K562 (cell line): ENCODE data around the gene TLX2. TPM values are rescaled to one million over a fixed set of nuclear protein-coding genes. Genes with fewer than 3 reads are reported as not detected.
"Not testable (repeated sequence)": the region's sequence is repeated elsewhere in the genome, so short reads cannot be mapped to it uniquely, and the experiment has no call there.

Source experiments
- ATAC-seq: fragments of 200-7000 bp; cut with Tn5 transposase; 3 replicates; pipeline ENCODE4 v1.9.1; 2020; ENCODE audit warnings: moderate library complexity
- BruUV-seq: library from RNA; stranded (reverse); fragments of 400-500 nt; replicated peaks from 2 replicates; lab custom pipeline; 2021; lab: Mats Ljungman, UMichigan
- CTCF ChIA-PET: fragments of 300-600 bp; formaldehyde crosslinking; extraction: SDS; loops from one replicate; lab custom pipeline; 2021; ENCODE audit warnings: low intra/inter-chr PET ratio; lab: Yijun Ruan, JAX
- POLR2A ChIA-PET: fragments of 300-600, 350-650 bp; sonication (Branson Sonifier 250); formaldehyde crosslinking; extraction: SDS; loops from one replicate; lab custom pipeline; 2021; ENCODE audit warnings: antibody characterized with exemption, inconsistent platforms; lab: Yijun Ruan, JAX
- DNase-seq, 4 experiments: peaks; one replicate each; pipeline versions ENCODE4 v3.0.0 to v3.0.0-alpha.2; 2011 to 2018; ENCODE audit warnings: low spot score in 3 of 4, mixed read lengths in 3 of 4; ENCODE audit errors: extremely low read depth in 1 of 4
- FAIRE-seq: peaks from 2 replicates; lab custom pipeline; 2011; peaks lifted over from hg19 to GRCh38; lab: Jason Lieb, UNC
- H2AFZ ChIP-seq: 2 replicates; pipeline ENCODE4 v1.6.0; 2011; ENCODE audit warnings: low read depth, low read length, control low read depth, inconsistent platforms
- H3K27ac ChIP-seq: fragments of 200-600 bp; 3 replicates; pipeline ENCODE4 v1.8.0; 2011; ENCODE audit warnings: low read depth, mild to moderate bottlenecking, control low read depth, inconsistent platforms, low read length, moderate library complexity, mixed read lengths; ENCODE audit errors: extremely low read depth
- H3K27me3 ChIP-seq, 2 experiments: fragments of 300-600 bp in 1 of 2; 2 replicates in 1 of 2; 3 replicates in 1 of 2; pipeline versions ENCODE4 v1.6.0 to v1.8.0; 2011; ENCODE audit warnings: inconsistent platforms in 2 of 2, low read length in 2 of 2, mild to moderate bottlenecking in 1 of 2, mixed read lengths in 1 of 2, moderate library complexity in 1 of 2; ENCODE audit not compliant: control insufficient read depth in 2 of 2, insufficient read depth in 2 of 2
- H3K36me3 ChIP-seq: fragments of 300-600 bp; 3 replicates; pipeline ENCODE4 v1.8.0; 2011; ENCODE audit warnings: mild to moderate bottlenecking, low read length, inconsistent platforms; ENCODE audit not compliant: control insufficient read depth, insufficient read depth
- H3K4me1 ChIP-seq, 2 experiments: fragments of 200-600 bp in 1 of 2; replicated peaks in 1 of 2; 2 replicates in 1 of 2; 3 replicates in 1 of 2; pipeline versions ENCODE4 v1.5.1 to v1.8.0; 2011; ENCODE audit warnings: inconsistent platforms in 2 of 2, low read length in 2 of 2, mild to moderate bottlenecking in 1 of 2, mixed read lengths in 1 of 2, moderate library complexity in 1 of 2; ENCODE audit not compliant: control insufficient read depth in 2 of 2, insufficient read depth in 2 of 2
- H3K4me2 ChIP-seq: 2 replicates; pipeline ENCODE4 v1.6.1; 2011; ENCODE audit warnings: low read length, control low read depth, inconsistent platforms, mixed read lengths; ENCODE audit not compliant: insufficient read depth
- H3K4me3 ChIP-seq: fragments of 200-600 bp; sonication (generic), shearing (Covaris generic); 2 replicates; pipeline ENCODE4 v1.5.1; 2016; ENCODE audit warnings: control low read depth, inconsistent platforms
- H3K79me2 ChIP-seq: fragments of 200-600 bp; 3 replicates; pipeline ENCODE4 v1.8.0; 2011; ENCODE audit warnings: low read length, inconsistent platforms; ENCODE audit not compliant: control insufficient read depth, insufficient read depth
- H3K9ac ChIP-seq, 2 experiments: 2 replicates each; pipeline versions ENCODE4 v1.6.0 to v1.6.1; 2011; ENCODE audit warnings: low read depth in 2 of 2, low read length in 2 of 2, control low read depth in 1 of 2, inconsistent platforms in 1 of 2, mild to moderate bottlenecking in 1 of 2, mixed read lengths in 1 of 2; ENCODE audit not compliant: insufficient read depth in 1 of 2
- H3K9me1 ChIP-seq: one replicate; pipeline ENCODE4 v1.6.0; 2011; ENCODE audit warnings: inconsistent platforms, mild to moderate bottlenecking, low read length, moderate library complexity; ENCODE audit not compliant: control insufficient read depth, insufficient read depth
- H3K9me3 ChIP-seq: replicated peaks from 2 replicates; pipeline ENCODE4 v1.5.1; 2011; ENCODE audit warnings: low read depth, low read length, inconsistent platforms; ENCODE audit not compliant: control insufficient read depth, insufficient read depth
- H4K20me1 ChIP-seq: replicated peaks from 2 replicates; pipeline ENCODE4 v1.6.1; 2011; ENCODE audit warnings: low read length, inconsistent platforms, mixed read lengths; ENCODE audit not compliant: control insufficient read depth, insufficient read depth
- HSF4 ChIP-seq: fragments of 250-450 bp; sonication (Bioruptor Pico); IDR thresholded peaks from 2 replicates; pipeline ENCODE4 v2.1.2; 2022; ENCODE audit warnings: mild to moderate bottlenecking, moderate library complexity, borderline replicate concordance
- ZNF263 ChIP-seq: sonication (generic); formaldehyde crosslinking; IDR thresholded peaks from 2 replicates; pipeline ENCODE4 v1.8.0; 2022; ENCODE audit warnings: mild to moderate bottlenecking, missing genetic modification reagents, borderline replicate concordance
- WGBS: fragments of 100-300 bp; shearing (Covaris generic); methylation state at CpG from one replicate; pipeline ENCODE4 v1.1.6; 2016; ENCODE audit warnings: low coverage, mixed read lengths; ENCODE audit not compliant: insufficient coverage; ENCODE audit errors: missing lambda C conversion rate; 5-methylcytosine and 5-hydroxymethylcytosine counted together
- in situ Hi-C: fragments of 300-500 bp; cut with MboI; formaldehyde crosslinking; loops from 4 replicates; pipeline ENCODE4 v1.15.0; 2018; ENCODE audit warnings: inconsistent platforms, mixed read lengths
- intact Hi-C: fragments of 100-400 bp; cut with micrococcal nuclease; formaldehyde crosslinking; loops from 2 replicates; pipeline ENCODE4 v1.14.2; 2022
- polyA plus RNA-seq, 8 experiments: library from polyadenylated mRNA; depleted of rRNA in 4 of 8; stranded (reverse) in 5 of 8; unstranded in 3 of 8; fragments of >200 nt; fragmentation: Nextera tagmentation in 2 of 8; fragmentation: Illumina TruSeq in 1 of 8; extraction: Ambion mirVana in 2 of 8; extraction: Trizol in 1 of 8; gene quantifications; 2 replicates each; pipeline versions ENCODE4 v1.2.1 to v1.2.3, GENCODE V29; 2011 to 2014; ENCODE audit warnings: inconsistent platforms in 1 of 8, missing spikeins in 1 of 8
- total RNA-seq, 7 experiments: library from RNA; depleted of rRNA in 6 of 7; stranded (reverse); fragments of >200 nt in 6 of 7; fragmentation: Illumina TruSeq in 2 of 7; extraction: Trizol in 2 of 7; gene quantifications; 2 replicates each; pipeline versions ENCODE4 v1.2.1 to v1.2.3, GENCODE V29; 2011 to 2021; ENCODE audit warnings: low replicate concordance in 1 of 7

TLX2 gene
- total and polyA plus RNA-seq, 9 of the 15 experiments (the other 6 are each of a cell fraction or from before 2014, with no cell fraction given) = not detected

GRCh38 chr2:74560591-74560990 is 46.3 kb downstream of the TLX2 start (continued):
- TF ChIP-seq HSF4 = no peak

GRCh38 chr2:74561022-74561421 is 46.8 kb downstream of the TLX2 start:
- DNase-seq, ATAC-seq, H3K4me3 ChIP-seq, H3K9me1 ChIP-seq, in situ Hi-C loops, intact Hi-C loops, H2AFZ ChIP-seq, POLR2A ChIA-PET, H3K9me3 ChIP-seq, CTCF ChIA-PET, H3K79me2 ChIP-seq, H3K4me2 ChIP-seq, H4K20me1 ChIP-seq, H3K27ac ChIP-seq, BruUV-seq, FAIRE-seq: not testable (repeated sequence)
- H3K9ac ChIP-seq = peak overlapping the region in 1 of 2 experiments; percentile 81; a peak in 1 of 4 replicates
- peaks cover 0 to 16% of the 10 kb centered on the region in 2 experiments; a peak in 3 of 5 replicates for H3K27me3 ChIP-seq
- peak; percentile 78 for TF ChIP-seq ZNF263 (CRISPR knock-in tag)
- WGBS = 40% methylated on average over 1 of the region's 1 CpG
- H3K36me3 ChIP-seq = peaks cover 15% of the 10 kb centered on the region; the same call in 1 of the 3 replicates
- H3K4me1 ChIP-seq = peaks cover 10 to 16% of the 10 kb centered on the region in 2 experiments; a peak in 4 of 5 replicates
